HK-2 (cell line): ENCODE data around the gene ARAP2.

Experiments
- DNase-seq: peaks from one replicate; pipeline ENCODE4 v3.0.0-alpha.2; 2018; ENCODE audit not compliant: unreplicated experiment

ARAP2 gene

GRCh38 chr4:36039026-36039425 lies 205.3 kb downstream of the ARAP2 start:
- no peak for DNase-seq

GRCh38 chr4:36038491-36038890 lies 205.8 kb downstream of the ARAP2 start:
- DNase-seq: no peak

- no peak for DNase-seq
These were observed 207.2 kb downstream of the ARAP2 start for GRCh38 chr4:36037127-36037526.

GRCh38 chr4:36029951-36030350 lies 214.4 kb downstream of the ARAP2 start:
- DNase-seq: no peak

GRCh38 chr4:36027203-36027602 lies 217.1 kb downstream of the ARAP2 start:
- no peak for DNase-seq

GRCh38 chr4:36026348-36026880 lies 217.9 kb downstream of the ARAP2 start:
- no peak for DNase-seq

- DNase-seq: no peak
These were observed 219.2 kb downstream of the ARAP2 start for GRCh38 chr4:36024901-36025660.

GRCh38 chr4:36020351-36020750 lies 224.0 kb downstream of the ARAP2 start:
- DNase-seq: no peak
